Measurements from ENCODE around the gene SLC26A8.

- TF ChIP-seq, protein P1, sequence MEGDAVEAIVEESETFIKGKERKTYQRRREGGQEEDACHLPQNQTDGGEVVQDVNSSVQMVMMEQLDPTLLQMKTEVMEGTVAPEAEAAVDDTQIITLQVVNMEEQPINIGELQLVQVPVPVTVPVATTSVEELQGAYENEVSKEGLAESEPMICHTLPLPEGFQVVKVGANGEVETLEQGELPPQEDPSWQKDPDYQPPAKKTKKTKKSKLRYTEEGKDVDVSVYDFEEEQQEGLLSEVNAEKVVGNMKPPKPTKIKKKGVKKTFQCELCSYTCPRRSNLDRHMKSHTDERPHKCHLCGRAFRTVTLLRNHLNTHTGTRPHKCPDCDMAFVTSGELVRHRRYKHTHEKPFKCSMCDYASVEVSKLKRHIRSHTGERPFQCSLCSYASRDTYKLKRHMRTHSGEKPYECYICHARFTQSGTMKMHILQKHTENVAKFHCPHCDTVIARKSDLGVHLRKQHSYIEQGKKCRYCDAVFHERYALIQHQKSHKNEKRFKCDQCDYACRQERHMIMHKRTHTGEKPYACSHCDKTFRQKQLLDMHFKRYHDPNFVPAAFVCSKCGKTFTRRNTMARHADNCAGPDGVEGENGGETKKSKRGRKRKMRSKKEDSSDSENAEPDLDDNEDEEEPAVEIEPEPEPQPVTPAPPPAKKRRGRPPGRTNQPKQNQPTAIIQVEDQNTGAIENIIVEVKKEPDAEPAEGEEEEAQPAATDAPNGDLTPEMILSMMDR (IDR thresholded peaks at IDR 0.05; ENCODE audit: insufficient read depth, low read length, poor library complexity, severe bottlenecking): no peak
- TF ChIP-seq EZH2phosphoT487 (conservative IDR thresholded peaks at IDR 0.05; ENCODE audit: low read length): no peak
Observed at GRCh38 chr6:35980991-35981645, 43.3 kb downstream of the SLC26A8 start.
